Measurements from ENCODE around the gene NPHP1.

DNA sequence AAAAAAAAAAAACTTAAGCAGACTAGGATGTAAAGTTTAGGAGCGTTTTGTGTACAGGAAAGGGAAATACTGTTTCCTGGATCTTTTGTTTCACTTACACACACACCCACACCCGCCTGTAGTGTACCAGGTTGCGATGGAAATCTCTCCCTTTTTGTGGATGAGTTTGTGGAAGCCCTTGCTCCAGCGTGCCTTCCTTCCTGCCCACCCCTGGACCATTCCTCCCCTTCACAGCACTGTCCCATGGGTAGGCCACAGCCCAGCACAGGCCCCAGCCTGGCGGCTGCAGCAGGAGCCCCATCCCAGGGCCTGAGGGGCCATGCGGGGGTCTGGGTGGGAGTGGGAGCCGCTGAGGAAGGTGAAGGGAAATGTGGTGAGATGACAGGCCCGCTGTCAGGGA, 104.3 kb downstream of the NPHP1 start:
- TF ChIP-seq, protein P1, sequence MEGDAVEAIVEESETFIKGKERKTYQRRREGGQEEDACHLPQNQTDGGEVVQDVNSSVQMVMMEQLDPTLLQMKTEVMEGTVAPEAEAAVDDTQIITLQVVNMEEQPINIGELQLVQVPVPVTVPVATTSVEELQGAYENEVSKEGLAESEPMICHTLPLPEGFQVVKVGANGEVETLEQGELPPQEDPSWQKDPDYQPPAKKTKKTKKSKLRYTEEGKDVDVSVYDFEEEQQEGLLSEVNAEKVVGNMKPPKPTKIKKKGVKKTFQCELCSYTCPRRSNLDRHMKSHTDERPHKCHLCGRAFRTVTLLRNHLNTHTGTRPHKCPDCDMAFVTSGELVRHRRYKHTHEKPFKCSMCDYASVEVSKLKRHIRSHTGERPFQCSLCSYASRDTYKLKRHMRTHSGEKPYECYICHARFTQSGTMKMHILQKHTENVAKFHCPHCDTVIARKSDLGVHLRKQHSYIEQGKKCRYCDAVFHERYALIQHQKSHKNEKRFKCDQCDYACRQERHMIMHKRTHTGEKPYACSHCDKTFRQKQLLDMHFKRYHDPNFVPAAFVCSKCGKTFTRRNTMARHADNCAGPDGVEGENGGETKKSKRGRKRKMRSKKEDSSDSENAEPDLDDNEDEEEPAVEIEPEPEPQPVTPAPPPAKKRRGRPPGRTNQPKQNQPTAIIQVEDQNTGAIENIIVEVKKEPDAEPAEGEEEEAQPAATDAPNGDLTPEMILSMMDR (IDR thresholded peaks at IDR 0.05; ENCODE audit: extremely low read depth in 1 of 2, insufficient read depth in 1 of 2, low read depth in 1 of 2, low read length in 2 of 2) = no peak
- no peak for TF ChIP-seq POLR2A (IDR thresholded peaks at IDR 0.05; ENCODE audit: low read depth, low read length)
